ENCODE data around the gene MAK. TPM values are rescaled to one million over a fixed set of nuclear protein-coding genes. Genes with fewer than 3 reads are reported as not detected.
"Not testable (repeated sequence)": the region's sequence is repeated elsewhere in the genome, so short reads cannot be mapped to it uniquely, and the experiment has no call there.

The MAK gene
- polyA plus RNA-seq, 1 donor from 2014 or later: not detected

DNA sequence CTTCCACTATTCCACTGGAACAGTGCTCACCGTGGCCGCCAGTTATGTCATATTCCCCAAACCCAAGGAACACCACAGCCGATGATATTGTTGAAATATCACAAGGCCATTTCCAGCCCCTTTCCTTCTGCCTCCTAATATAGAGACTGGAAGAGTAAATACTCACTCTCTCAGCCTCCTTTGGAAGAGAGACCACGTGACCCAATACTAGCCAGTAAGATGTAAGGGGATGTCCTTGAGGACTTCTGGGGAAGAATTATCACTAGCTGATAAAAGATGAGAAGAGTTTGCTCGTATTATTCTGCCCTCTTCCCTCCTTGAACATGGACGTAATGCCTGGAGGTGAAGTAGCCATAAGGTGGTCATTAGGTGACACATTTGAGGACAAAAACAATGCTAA is 13.5 kb downstream of the MAK start:
- H3K27me3 ChIP-seq (ENCODE audit: insufficient read depth, low read depth, low read length): no peaks in the 10 kb centered on the region
- no peaks in the 10 kb centered on the region for H3K36me3 ChIP-seq (ENCODE audit: insufficient read depth, low read length)
- no peaks in the 10 kb centered on the region for H3K9me3 ChIP-seq (ENCODE audit: low read length)
- TF ChIP-seq EP300 (conservative IDR thresholded peaks at IDR 0.05; ENCODE audit: poor library complexity, severe bottlenecking): no peak
- no peak for TF ChIP-seq MXI1 (conservative IDR thresholded peaks at IDR 0.05; ENCODE audit: poor library complexity, severe bottlenecking)
- TF ChIP-seq SMC3 (conservative IDR thresholded peaks at IDR 0.05; ENCODE audit: poor library complexity): no peak
- TF ChIP-seq, protein P1, sequence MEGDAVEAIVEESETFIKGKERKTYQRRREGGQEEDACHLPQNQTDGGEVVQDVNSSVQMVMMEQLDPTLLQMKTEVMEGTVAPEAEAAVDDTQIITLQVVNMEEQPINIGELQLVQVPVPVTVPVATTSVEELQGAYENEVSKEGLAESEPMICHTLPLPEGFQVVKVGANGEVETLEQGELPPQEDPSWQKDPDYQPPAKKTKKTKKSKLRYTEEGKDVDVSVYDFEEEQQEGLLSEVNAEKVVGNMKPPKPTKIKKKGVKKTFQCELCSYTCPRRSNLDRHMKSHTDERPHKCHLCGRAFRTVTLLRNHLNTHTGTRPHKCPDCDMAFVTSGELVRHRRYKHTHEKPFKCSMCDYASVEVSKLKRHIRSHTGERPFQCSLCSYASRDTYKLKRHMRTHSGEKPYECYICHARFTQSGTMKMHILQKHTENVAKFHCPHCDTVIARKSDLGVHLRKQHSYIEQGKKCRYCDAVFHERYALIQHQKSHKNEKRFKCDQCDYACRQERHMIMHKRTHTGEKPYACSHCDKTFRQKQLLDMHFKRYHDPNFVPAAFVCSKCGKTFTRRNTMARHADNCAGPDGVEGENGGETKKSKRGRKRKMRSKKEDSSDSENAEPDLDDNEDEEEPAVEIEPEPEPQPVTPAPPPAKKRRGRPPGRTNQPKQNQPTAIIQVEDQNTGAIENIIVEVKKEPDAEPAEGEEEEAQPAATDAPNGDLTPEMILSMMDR (IDR thresholded peaks at IDR 0.05; ENCODE audit: poor library complexity, severe bottlenecking): no peak
- no peak for TF ChIP-seq POLR2AphosphoS5 (IDR thresholded peaks at IDR 0.05)
- TF ChIP-seq EZH2 (IDR thresholded peaks at IDR 0.05; ENCODE audit: borderline replicate concordance, insufficient read depth, low read length, poor library complexity, severe bottlenecking): no peak
- no peak for TF ChIP-seq RAD21 (conservative IDR thresholded peaks at IDR 0.05)
- TF ChIP-seq, protein P2, sequence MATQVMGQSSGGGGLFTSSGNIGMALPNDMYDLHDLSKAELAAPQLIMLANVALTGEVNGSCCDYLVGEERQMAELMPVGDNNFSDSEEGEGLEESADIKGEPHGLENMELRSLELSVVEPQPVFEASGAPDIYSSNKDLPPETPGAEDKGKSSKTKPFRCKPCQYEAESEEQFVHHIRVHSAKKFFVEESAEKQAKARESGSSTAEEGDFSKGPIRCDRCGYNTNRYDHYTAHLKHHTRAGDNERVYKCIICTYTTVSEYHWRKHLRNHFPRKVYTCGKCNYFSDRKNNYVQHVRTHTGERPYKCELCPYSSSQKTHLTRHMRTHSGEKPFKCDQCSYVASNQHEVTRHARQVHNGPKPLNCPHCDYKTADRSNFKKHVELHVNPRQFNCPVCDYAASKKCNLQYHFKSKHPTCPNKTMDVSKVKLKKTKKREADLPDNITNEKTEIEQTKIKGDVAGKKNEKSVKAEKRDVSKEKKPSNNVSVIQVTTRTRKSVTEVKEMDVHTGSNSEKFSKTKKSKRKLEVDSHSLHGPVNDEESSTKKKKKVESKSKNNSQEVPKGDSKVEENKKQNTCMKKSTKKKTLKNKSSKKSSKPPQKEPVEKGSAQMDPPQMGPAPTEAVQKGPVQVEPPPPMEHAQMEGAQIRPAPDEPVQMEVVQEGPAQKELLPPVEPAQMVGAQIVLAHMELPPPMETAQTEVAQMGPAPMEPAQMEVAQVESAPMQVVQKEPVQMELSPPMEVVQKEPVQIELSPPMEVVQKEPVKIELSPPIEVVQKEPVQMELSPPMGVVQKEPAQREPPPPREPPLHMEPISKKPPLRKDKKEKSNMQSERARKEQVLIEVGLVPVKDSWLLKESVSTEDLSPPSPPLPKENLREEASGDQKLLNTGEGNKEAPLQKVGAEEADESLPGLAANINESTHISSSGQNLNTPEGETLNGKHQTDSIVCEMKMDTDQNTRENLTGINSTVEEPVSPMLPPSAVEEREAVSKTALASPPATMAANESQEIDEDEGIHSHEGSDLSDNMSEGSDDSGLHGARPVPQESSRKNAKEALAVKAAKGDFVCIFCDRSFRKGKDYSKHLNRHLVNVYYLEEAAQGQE (IDR thresholded peaks at IDR 0.05; ENCODE audit: borderline replicate concordance): no peak
- no peak for TF ChIP-seq TAF1 (IDR thresholded peaks at IDR 0.05; ENCODE audit: low read depth)
- H3K79me2 ChIP-seq (replicated peaks; ENCODE audit: insufficient read depth, low read length): no peaks in the 10 kb centered on the region
- no peak overlapping the region for H3K4me2 ChIP-seq (ENCODE audit: low read length)
- H3K9me2 ChIP-seq (ENCODE audit: insufficient read depth, low read length): no peaks in the 10 kb centered on the region
- H2AFZ ChIP-seq (ENCODE audit: low read depth, low read length): no peak overlapping the region
- H3K27ac ChIP-seq (ENCODE audit: low read length): no peak overlapping the region
- H3K9ac ChIP-seq (ENCODE audit: low read length): no peak overlapping the region
- H3F3A ChIP-seq (ENCODE audit: insufficient read depth, low read length, poor library complexity, severe bottlenecking): no peaks in the 10 kb centered on the region
- no peak overlapping the region for H3K4me3 ChIP-seq (ENCODE audit: low read length)
- H4K20me1 ChIP-seq (ENCODE audit: insufficient read depth): no peaks in the 10 kb centered on the region

DNA sequence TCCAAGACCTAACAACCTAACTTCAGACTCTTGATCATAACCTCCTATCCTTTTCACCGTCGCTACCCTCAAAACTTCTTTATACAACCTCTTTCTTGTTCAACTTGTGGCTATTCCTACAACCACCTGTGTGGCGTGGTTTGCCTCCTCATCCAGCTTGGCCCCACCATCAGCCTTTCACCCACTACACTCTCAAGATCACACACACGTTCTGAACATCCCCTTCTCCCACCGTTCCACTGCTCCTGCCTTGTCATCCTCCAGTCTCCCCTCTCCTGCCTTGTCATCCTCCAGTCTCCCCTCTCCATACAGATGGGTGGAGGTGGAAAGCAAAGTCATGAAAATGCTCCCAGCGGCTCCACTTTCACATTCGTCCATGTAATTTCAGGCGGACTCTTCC is 14.0 kb downstream of the MAK start:
- Histone ChIP-seq H3K9me2 (ENCODE audit: insufficient read depth, low read length) (no peaks in the 10 kb centered on the region), H2AFZ (ENCODE audit: low read depth, low read length) (no peak overlapping the region), H3F3A (ENCODE audit: insufficient read depth, low read length, poor library complexity, severe bottlenecking) (no peaks in the 10 kb centered on the region), H3K79me2 (replicated peaks; ENCODE audit: insufficient read depth, low read length) (no peaks in the 10 kb centered on the region), H3K4me3 (ENCODE audit: low read length) (no peak overlapping the region), H3K4me2 (ENCODE audit: low read length) (no peak overlapping the region), H4K20me1 (ENCODE audit: insufficient read depth) (no peaks in the 10 kb centered on the region), H3K36me3 (ENCODE audit: insufficient read depth, low read length) (no peaks in the 10 kb centered on the region), H3K27me3 (ENCODE audit: insufficient read depth, low read depth, low read length) (no peaks in the 10 kb centered on the region), H3K27ac (ENCODE audit: low read length) (no peak overlapping the region), H3K9ac (ENCODE audit: low read length) (no peak overlapping the region), H3K9me3 (ENCODE audit: low read length) (no peaks in the 10 kb centered on the region)
- no peak for TF ChIP-seq TAF1 (IDR thresholded peaks at IDR 0.05; ENCODE audit: low read depth)
- TF ChIP-seq, protein P1 (IDR thresholded peaks at IDR 0.05; ENCODE audit: poor library complexity, severe bottlenecking): no peak
- no peak for TF ChIP-seq RAD21 (conservative IDR thresholded peaks at IDR 0.05)
- no peak for TF ChIP-seq POLR2AphosphoS5 (IDR thresholded peaks at IDR 0.05)
- TF ChIP-seq, protein P2 (IDR thresholded peaks at IDR 0.05; ENCODE audit: borderline replicate concordance): no peak
- no peak for TF ChIP-seq EZH2 (IDR thresholded peaks at IDR 0.05; ENCODE audit: borderline replicate concordance, insufficient read depth, low read length, poor library complexity, severe bottlenecking)

DNA sequence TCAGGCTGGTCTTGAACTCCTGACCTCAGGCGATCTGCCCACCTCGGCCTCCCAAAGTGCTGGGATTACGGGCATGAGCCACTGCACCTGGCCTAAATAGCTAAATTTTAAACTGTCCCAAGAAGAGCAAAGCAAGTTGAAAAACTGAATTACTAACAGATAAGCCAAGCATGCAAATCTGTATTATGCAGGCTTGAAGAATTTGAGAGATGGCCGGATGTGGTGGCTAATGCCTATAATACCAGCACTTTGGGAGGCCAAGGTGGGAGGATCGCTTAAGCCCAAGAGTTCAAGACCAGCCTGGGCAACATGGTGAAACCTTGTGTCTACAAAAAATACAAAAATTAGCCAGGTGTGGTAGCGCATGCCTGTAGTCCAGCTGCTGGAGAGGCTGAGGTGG is 24.2 kb downstream of the MAK start:
- not testable (repeated sequence) for H4K20me1 ChIP-seq (ENCODE audit: insufficient read depth); H3K9me3 ChIP-seq (ENCODE audit: low read length); H3K9ac ChIP-seq (ENCODE audit: low read length); H2AFZ ChIP-seq (ENCODE audit: low read depth, low read length); H3K9me2 ChIP-seq (ENCODE audit: insufficient read depth, low read length); H3K79me2 ChIP-seq (replicated peaks; ENCODE audit: insufficient read depth, low read length); H3K4me2 ChIP-seq (ENCODE audit: low read length); H3F3A ChIP-seq (ENCODE audit: insufficient read depth, low read length, poor library complexity, severe bottlenecking); H3K27ac ChIP-seq (ENCODE audit: low read length); H3K4me3 ChIP-seq (ENCODE audit: low read length); H3K27me3 ChIP-seq (ENCODE audit: insufficient read depth, low read depth, low read length); H3K36me3 ChIP-seq (ENCODE audit: insufficient read depth, low read length)
